Measurements from ENCODE around the gene ZIC5. TPM values are rescaled to one million over a fixed set of nuclear protein-coding genes. Genes with fewer than 3 reads are reported as not detected.

Gene ZIC5
- total RNA-seq, 3 donors from 2014 or later (not counting 1 experiment from before 2014, with no cell fraction given): not detected

DNA sequence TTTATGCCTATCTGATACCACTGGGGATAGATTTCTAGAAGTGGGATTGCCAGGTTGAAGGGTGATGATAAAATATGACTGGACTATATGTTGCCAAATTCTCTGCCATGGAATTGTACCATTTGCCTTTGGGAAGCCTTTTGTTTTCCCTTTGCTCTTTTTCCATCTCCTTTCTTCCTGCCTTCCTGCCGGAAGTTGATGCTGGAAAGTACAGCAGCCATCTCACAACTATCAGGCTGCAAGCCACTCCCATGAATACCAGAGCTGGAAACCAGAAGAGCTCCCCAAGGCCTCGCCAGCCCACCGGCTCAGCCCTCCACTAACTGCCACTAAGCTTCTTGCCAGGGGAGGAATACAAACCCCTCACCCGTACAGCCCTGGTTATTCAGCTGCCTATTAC lies 29.7 kb downstream of the ZIC5 start:
- H3K27me3 ChIP-seq (ENCODE audit: control insufficient read depth, insufficient read depth, low read length): peaks cover 5% of the 10 kb centered on the region
- 91% methylated on average over 3 of the region's 4 CpGs for WGBS (ENCODE audit: insufficient coverage)
- no peaks in the 10 kb centered on the region for H3K9me3 Mint-ChIP-seq
- intact Hi-C loops (cut with micrococcal nuclease): no loop called here
- ATAC-seq (no peak), DNase-seq (no peak)
- H3K27ac Mint-ChIP-seq: no peak overlapping the region
- H3K36me3 ChIP-seq (ENCODE audit: control insufficient read depth, insufficient read depth, low read length): no peaks in the 10 kb centered on the region
- H3K4me3 Mint-ChIP-seq: no peak overlapping the region
- H3K27ac ChIP-seq (ENCODE audit: low read length): no peak overlapping the region
- H3K9me3 ChIP-seq (ENCODE audit: control insufficient read depth, insufficient read depth, low read length): no peaks in the 10 kb centered on the region
- no peaks in the 10 kb centered on the region for H3K4me1 Mint-ChIP-seq
- TF ChIP-seq, protein P1, sequence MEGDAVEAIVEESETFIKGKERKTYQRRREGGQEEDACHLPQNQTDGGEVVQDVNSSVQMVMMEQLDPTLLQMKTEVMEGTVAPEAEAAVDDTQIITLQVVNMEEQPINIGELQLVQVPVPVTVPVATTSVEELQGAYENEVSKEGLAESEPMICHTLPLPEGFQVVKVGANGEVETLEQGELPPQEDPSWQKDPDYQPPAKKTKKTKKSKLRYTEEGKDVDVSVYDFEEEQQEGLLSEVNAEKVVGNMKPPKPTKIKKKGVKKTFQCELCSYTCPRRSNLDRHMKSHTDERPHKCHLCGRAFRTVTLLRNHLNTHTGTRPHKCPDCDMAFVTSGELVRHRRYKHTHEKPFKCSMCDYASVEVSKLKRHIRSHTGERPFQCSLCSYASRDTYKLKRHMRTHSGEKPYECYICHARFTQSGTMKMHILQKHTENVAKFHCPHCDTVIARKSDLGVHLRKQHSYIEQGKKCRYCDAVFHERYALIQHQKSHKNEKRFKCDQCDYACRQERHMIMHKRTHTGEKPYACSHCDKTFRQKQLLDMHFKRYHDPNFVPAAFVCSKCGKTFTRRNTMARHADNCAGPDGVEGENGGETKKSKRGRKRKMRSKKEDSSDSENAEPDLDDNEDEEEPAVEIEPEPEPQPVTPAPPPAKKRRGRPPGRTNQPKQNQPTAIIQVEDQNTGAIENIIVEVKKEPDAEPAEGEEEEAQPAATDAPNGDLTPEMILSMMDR (IDR thresholded peaks at IDR 0.05): no peak
- H3K36me3 Mint-ChIP-seq: no peaks in the 10 kb centered on the region
- H3K4me3 ChIP-seq (ENCODE audit: low read length): no peak overlapping the region
- H3K4me1 ChIP-seq (ENCODE audit: control insufficient read depth, insufficient read depth, low read length): no peaks in the 10 kb centered on the region
- peaks cover 22 to 39% of the 10 kb centered on the region in 2 donors for H3K27me3 Mint-ChIP-seq (ENCODE audit: low read depth in 2 of 2)

DNA sequence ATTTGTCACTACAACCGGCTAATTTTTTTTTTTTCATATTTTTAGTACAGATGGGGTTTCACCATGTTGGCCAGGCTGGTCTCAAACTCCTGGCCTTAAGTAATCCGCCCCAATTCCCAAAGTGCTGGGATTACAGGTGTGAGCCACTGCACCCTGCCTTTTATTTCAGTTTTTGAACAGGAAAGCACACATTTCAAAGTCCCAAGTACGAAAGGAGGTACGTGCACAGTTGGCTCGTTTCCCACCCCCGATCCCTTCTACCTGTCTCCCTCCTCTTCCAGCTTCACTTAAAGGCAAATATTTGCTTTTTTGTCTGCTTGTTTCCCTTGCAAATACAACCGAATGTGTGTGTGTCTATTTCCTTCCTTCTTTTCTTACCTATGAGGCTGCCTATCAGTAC lies 30.5 kb downstream of the ZIC5 start:
- no peak for ATAC-seq
- Mint-ChIP-seq H3K36me3 (no peaks in the 10 kb centered on the region), H3K4me3 (no peak overlapping the region)

DNA sequence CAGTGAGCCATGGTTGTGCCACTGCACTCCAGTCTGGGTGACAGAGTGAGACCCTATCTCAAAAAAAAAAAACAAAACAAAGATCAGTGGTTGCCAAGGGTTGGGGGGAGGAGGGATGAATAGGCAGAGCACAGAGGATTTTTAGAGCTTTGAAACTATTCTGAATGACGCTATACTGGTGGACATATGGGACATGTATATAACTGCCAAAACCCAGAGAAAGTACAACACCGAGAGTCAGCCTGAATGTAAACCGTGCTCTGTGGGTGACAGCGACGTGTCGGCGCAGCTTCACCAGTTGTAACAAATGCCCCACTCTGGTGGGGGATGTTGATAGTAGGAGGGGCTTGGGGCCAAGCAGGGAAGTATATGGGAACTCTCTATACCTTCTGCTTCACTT lies 32.9 kb downstream of the ZIC5 start:
- Mint-ChIP-seq H3K27ac (no peak overlapping the region), H3K4me1 (no peaks in the 10 kb centered on the region), H3K9me3 (no peaks in the 10 kb centered on the region), H3K27me3 (ENCODE audit: low read depth in 2 of 2) (peaks cover 22 to 38% of the 10 kb centered on the region in 2 donors), H3K4me3 (no peak overlapping the region), H3K36me3 (no peaks in the 10 kb centered on the region)
- Histone ChIP-seq H3K27ac (ENCODE audit: low read length) (no peak overlapping the region), H3K4me1 (ENCODE audit: control insufficient read depth, insufficient read depth, low read length) (no peaks in the 10 kb centered on the region), H3K36me3 (ENCODE audit: control insufficient read depth, insufficient read depth, low read length) (no peaks in the 10 kb centered on the region), H3K27me3 (ENCODE audit: control insufficient read depth, insufficient read depth, low read length) (peaks cover 3% of the 10 kb centered on the region), H3K9me3 (ENCODE audit: control insufficient read depth, insufficient read depth, low read length) (no peaks in the 10 kb centered on the region), H3K4me3 (ENCODE audit: low read length) (no peak overlapping the region)
- 75% methylated on average over 7 of the region's 7 CpGs for WGBS (ENCODE audit: insufficient coverage)
- DNase-seq (no peak), ATAC-seq (no peak)
- TF ChIP-seq, protein P1 (IDR thresholded peaks at IDR 0.05): no peak
- intact Hi-C loops (cut with micrococcal nuclease): no loop called here

More for the DNA sequence above, 30.5 kb downstream of the ZIC5 start:
- intact Hi-C loops (cut with micrococcal nuclease): no loop called here
- H3K27me3 ChIP-seq (ENCODE audit: control insufficient read depth, insufficient read depth, low read length): peaks cover 4% of the 10 kb centered on the region
- no peaks in the 10 kb centered on the region for H3K4me1 Mint-ChIP-seq
- H3K27me3 Mint-ChIP-seq (ENCODE audit: low read depth in 2 of 2): peaks cover 18 to 38% of the 10 kb centered on the region in 2 donors
- H3K9me3 Mint-ChIP-seq: no peaks in the 10 kb centered on the region
- no peak for DNase-seq
- no peaks in the 10 kb centered on the region for H3K36me3 ChIP-seq (ENCODE audit: control insufficient read depth, insufficient read depth, low read length)
- H3K27ac Mint-ChIP-seq: no peak overlapping the region
- no peaks in the 10 kb centered on the region for H3K9me3 ChIP-seq (ENCODE audit: control insufficient read depth, insufficient read depth, low read length)
- H3K4me1 ChIP-seq (ENCODE audit: control insufficient read depth, insufficient read depth, low read length): no peaks in the 10 kb centered on the region
- no peak overlapping the region for H3K4me3 ChIP-seq (ENCODE audit: low read length)
- 74% methylated on average over 7 of the region's 7 CpGs for WGBS (ENCODE audit: insufficient coverage)
- TF ChIP-seq, protein P1 (IDR thresholded peaks at IDR 0.05): no peak
- H3K27ac ChIP-seq (ENCODE audit: low read length): no peak overlapping the region

DNA sequence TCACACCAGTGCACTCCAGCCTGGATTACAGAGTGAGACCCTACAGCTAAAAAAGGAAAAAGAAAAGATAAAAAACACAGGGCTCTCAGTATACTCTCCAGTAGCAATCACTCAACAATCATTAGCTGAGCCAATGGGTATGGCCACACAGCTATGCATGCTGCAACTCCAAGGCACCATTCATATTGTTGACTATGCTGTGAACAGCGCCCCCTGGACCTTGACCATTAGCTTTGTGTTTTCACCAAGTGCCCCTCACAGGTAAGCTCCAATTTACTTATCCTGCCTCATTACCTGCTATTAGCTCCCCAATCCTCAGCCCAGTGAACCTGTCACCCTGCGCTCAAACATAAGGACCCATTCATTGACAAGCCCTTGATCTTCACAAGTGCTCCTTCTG lies 35.8 kb downstream of the ZIC5 start:
- DNase-seq (no peak), ATAC-seq (no peak)
- H3K27ac ChIP-seq (ENCODE audit: low read length): no peak overlapping the region
- H3K27me3 Mint-ChIP-seq (ENCODE audit: low read depth in 2 of 2): peaks cover 17 to 26% of the 10 kb centered on the region in 2 donors
- peaks cover 3% of the 10 kb centered on the region for H3K27me3 ChIP-seq (ENCODE audit: control insufficient read depth, insufficient read depth, low read length)
- H3K4me3 ChIP-seq (ENCODE audit: low read length): no peak overlapping the region
- H3K4me1 Mint-ChIP-seq: no peaks in the 10 kb centered on the region
- H3K9me3 Mint-ChIP-seq: no peaks in the 10 kb centered on the region
- no peak overlapping the region for H3K4me3 Mint-ChIP-seq
- 90% methylated on average over 2 of the region's 2 CpGs for WGBS (ENCODE audit: insufficient coverage)
- H3K36me3 Mint-ChIP-seq: no peaks in the 10 kb centered on the region
- intact Hi-C loops (cut with micrococcal nuclease): no loop called here
- no peaks in the 10 kb centered on the region for H3K9me3 ChIP-seq (ENCODE audit: control insufficient read depth, insufficient read depth, low read length)
- H3K4me1 ChIP-seq (ENCODE audit: control insufficient read depth, insufficient read depth, low read length): no peaks in the 10 kb centered on the region
- no peaks in the 10 kb centered on the region for H3K36me3 ChIP-seq (ENCODE audit: control insufficient read depth, insufficient read depth, low read length)
- TF ChIP-seq, protein P1 (IDR thresholded peaks at IDR 0.05): no peak
- no peak overlapping the region for H3K27ac Mint-ChIP-seq

Measured in natural killer cell (primary cell).